Vagina (tissue), 2 donors: ENCODE measurements around the gene ITGA4. TPM values are rescaled to one million over a fixed set of nuclear protein-coding genes. Genes with fewer than 3 reads are reported as not detected.

Experiments
- DNase-seq, 2 donors: peaks; one replicate each; pipeline ENCODE4 v3.0.0-alpha.2; 2017; ENCODE audit errors: extremely low spot score in 2 of 2
- H3K27ac ChIP-seq: fragments of 200-600 bp; sonication (generic); one replicate; pipeline ENCODE4 v1.5.1; 2019
- H3K27me3 ChIP-seq: fragments of 200-600 bp; sonication (generic); one replicate; pipeline ENCODE4 v1.5.1; 2019
- H3K36me3 ChIP-seq, 2 donors: fragments of 200-600 bp; sonication (generic); one replicate each; pipeline ENCODE4 v1.5.1; 2017 to 2019
- H3K4me1 ChIP-seq: fragments of 200-600 bp; sonication (generic); one replicate; pipeline ENCODE4 v1.5.1; 2019
- H3K4me3 ChIP-seq, 2 donors: fragments of 200-600 bp; sonication (generic); 1 replicate in 1 of 2; 2 replicates in 1 of 2; pipeline ENCODE4 v1.5.1; 2016 to 2019
- H3K9me3 ChIP-seq: fragments of 200-600 bp; sonication (generic); one replicate; pipeline ENCODE4 v1.5.1; 2019
- CTCF ChIP-seq, 3 experiments: fragments of 450-650 bp in 2 of 3; fragments of 200-600 bp in 1 of 3; sonication (generic) in 1 of 3; IDR thresholded peaks; one replicate each; pipeline ENCODE4 v1.5.1; 2017 to 2019; ENCODE audit warnings: antibody characterized with exemption in 3 of 3, mild to moderate bottlenecking in 2 of 3, moderate library complexity in 2 of 3
- POLR2A ChIP-seq, 2 donors: fragments of 450-650 bp; IDR thresholded peaks; one replicate each; pipeline ENCODE4 v1.6.1; 2017; ENCODE audit warnings: antibody characterized with exemption in 2 of 2, mild to moderate bottlenecking in 2 of 2, moderate library complexity in 2 of 2
- POLR2AphosphoS5 ChIP-seq, 2 donors: sonication (generic); formaldehyde crosslinking; IDR thresholded peaks; one replicate each; pipeline ENCODE4 v1.9.0; 2017; ENCODE audit warnings: antibody characterized with exemption in 2 of 2, mild to moderate bottlenecking in 2 of 2, low read depth in 1 of 2; ENCODE audit not compliant: insufficient read depth in 1 of 2
- intact Hi-C: fragments of 100-400 bp; cut with DNase I; formaldehyde crosslinking; loops from one replicate; pipeline ENCODE4 v1.15.1; 2023
- total RNA-seq: library from RNA; depleted of rRNA; stranded (reverse); fragments of >200 nt; gene quantifications from one replicate; pipeline ENCODE4 v1.2.3, GENCODE V29; 2016

Gene ITGA4
- total RNA-seq, 1 donor from 2014 or later, result 4.9 TPM

GRCh38 chr2:181465676-181466375 lies 8.6 kb downstream of the ITGA4 start:
- DNase-seq, result no peak
- intact Hi-C loops, result no loop called here
- Histone ChIP-seq H3K27ac (no peak overlapping the region), H3K36me3 (no peaks in the 10 kb centered on the region), H3K27me3 (no peaks in the 10 kb centered on the region), H3K4me1 (peaks cover 5% of the 10 kb centered on the region), H3K4me3 (no peak overlapping the region), H3K9me3 (no peaks in the 10 kb centered on the region)
- TF ChIP-seq POLR2A (IDR thresholded peaks at IDR 0.05), result no peak
- no peak for TF ChIP-seq POLR2AphosphoS5 (IDR thresholded peaks at IDR 0.05; ENCODE audit: insufficient read depth in 1 of 2, low read depth in 1 of 2)
- TF ChIP-seq CTCF (IDR thresholded peaks at IDR 0.05), result no peak

GRCh38 chr2:181466661-181467576 lies 9.7 kb downstream of the ITGA4 start:
- DNase-seq, result no peak
- H3K9me3 ChIP-seq, result no peaks in the 10 kb centered on the region
- H3K27ac ChIP-seq, result no peak overlapping the region
- no peaks in the 10 kb centered on the region for H3K27me3 ChIP-seq
- H3K4me1 ChIP-seq, result peaks cover 5% of the 10 kb centered on the region
- intact Hi-C loops, result no loop called here
- TF ChIP-seq CTCF (IDR thresholded peaks at IDR 0.05), result peak; percentile 30 to 59 (median 48)
- TF ChIP-seq POLR2AphosphoS5 (IDR thresholded peaks at IDR 0.05; ENCODE audit: insufficient read depth in 1 of 2, low read depth in 1 of 2), result no peak
- TF ChIP-seq POLR2A (IDR thresholded peaks at IDR 0.05), result no peak
- no peak overlapping the region for H3K4me3 ChIP-seq
- H3K36me3 ChIP-seq, result no peaks in the 10 kb centered on the region

- intact Hi-C loops, result no loop called here
- Histone ChIP-seq H3K9me3 (no peaks in the 10 kb centered on the region), H3K4me3 (no peak overlapping the region), H3K4me1 (peaks cover 5% of the 10 kb centered on the region), H3K27me3 (no peaks in the 10 kb centered on the region), H3K27ac (no peak overlapping the region), H3K36me3 (no peaks in the 10 kb centered on the region)
- DNase-seq, result no peak
- no peak for TF ChIP-seq POLR2A (IDR thresholded peaks at IDR 0.05)
- no peak for TF ChIP-seq CTCF (IDR thresholded peaks at IDR 0.05)
- no peak for TF ChIP-seq POLR2AphosphoS5 (IDR thresholded peaks at IDR 0.05; ENCODE audit: insufficient read depth in 1 of 2, low read depth in 1 of 2)
Measured at GRCh38 chr2:181467966-181468707, 11.0 kb downstream of the ITGA4 start.

- TF ChIP-seq CTCF (IDR thresholded peaks at IDR 0.05) (no peak), POLR2AphosphoS5 (IDR thresholded peaks at IDR 0.05; ENCODE audit: insufficient read depth in 1 of 2, low read depth in 1 of 2) (no peak)
- peaks cover 5% of the 10 kb centered on the region for H3K4me1 ChIP-seq
- no peak overlapping the region for H3K27ac ChIP-seq
- DNase-seq, result no peak
- no peaks in the 10 kb centered on the region for H3K27me3 ChIP-seq
- no peak overlapping the region for H3K4me3 ChIP-seq
- no peaks in the 10 kb centered on the region for H3K36me3 ChIP-seq
- intact Hi-C loops, result no loop called here
- H3K9me3 ChIP-seq, result no peaks in the 10 kb centered on the region
Measured at GRCh38 chr2:181468811-181469210, 11.6 kb downstream of the ITGA4 start.
